ENCODE measurements around the gene TUBGCP6. TPM values are rescaled to one million over a fixed set of nuclear protein-coding genes. Genes with fewer than 3 reads are reported as not detected.
A peak's percentile ranks its signal among the peaks of the same experiment; 100 is the strongest.
"Not testable (repeated sequence)": the region's sequence is repeated elsewhere in the genome, so short reads cannot be mapped to it uniquely, and the experiment has no call there.

The TUBGCP6 gene
- total and polyA plus RNA-seq, 2 experiments from 2014 or later = 18.6 to 47.1 TPM

DNA sequence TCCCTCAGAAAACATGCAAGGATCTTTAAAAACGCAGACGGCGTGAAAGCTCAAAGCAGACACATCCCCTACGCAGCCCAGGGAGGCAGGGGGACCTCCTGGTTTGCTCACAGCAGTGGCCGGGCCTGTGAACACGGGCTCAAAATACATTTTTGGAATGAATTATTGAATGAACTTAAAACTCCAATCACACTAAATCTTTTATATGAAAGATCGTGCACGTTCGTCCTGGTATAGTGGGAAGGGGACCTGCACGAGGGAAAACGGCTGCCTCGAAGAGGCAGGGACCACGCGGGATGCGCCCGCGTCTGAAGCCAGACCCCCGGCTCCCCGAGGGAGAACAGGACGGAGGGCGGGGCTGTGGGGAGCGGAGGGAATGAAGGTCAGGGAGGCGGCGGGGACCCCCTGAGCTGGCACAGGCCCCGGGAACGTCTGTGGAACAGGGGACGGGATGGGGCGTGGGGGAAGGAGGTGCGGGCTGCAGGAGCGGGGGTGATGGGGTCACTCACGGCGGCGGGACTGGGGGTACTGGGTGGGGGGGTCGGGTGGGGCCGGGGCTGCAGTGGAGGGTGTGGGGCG, 75.6 kb downstream of the TUBGCP6 start (continued):
- TF ChIP-seq, protein P1, sequence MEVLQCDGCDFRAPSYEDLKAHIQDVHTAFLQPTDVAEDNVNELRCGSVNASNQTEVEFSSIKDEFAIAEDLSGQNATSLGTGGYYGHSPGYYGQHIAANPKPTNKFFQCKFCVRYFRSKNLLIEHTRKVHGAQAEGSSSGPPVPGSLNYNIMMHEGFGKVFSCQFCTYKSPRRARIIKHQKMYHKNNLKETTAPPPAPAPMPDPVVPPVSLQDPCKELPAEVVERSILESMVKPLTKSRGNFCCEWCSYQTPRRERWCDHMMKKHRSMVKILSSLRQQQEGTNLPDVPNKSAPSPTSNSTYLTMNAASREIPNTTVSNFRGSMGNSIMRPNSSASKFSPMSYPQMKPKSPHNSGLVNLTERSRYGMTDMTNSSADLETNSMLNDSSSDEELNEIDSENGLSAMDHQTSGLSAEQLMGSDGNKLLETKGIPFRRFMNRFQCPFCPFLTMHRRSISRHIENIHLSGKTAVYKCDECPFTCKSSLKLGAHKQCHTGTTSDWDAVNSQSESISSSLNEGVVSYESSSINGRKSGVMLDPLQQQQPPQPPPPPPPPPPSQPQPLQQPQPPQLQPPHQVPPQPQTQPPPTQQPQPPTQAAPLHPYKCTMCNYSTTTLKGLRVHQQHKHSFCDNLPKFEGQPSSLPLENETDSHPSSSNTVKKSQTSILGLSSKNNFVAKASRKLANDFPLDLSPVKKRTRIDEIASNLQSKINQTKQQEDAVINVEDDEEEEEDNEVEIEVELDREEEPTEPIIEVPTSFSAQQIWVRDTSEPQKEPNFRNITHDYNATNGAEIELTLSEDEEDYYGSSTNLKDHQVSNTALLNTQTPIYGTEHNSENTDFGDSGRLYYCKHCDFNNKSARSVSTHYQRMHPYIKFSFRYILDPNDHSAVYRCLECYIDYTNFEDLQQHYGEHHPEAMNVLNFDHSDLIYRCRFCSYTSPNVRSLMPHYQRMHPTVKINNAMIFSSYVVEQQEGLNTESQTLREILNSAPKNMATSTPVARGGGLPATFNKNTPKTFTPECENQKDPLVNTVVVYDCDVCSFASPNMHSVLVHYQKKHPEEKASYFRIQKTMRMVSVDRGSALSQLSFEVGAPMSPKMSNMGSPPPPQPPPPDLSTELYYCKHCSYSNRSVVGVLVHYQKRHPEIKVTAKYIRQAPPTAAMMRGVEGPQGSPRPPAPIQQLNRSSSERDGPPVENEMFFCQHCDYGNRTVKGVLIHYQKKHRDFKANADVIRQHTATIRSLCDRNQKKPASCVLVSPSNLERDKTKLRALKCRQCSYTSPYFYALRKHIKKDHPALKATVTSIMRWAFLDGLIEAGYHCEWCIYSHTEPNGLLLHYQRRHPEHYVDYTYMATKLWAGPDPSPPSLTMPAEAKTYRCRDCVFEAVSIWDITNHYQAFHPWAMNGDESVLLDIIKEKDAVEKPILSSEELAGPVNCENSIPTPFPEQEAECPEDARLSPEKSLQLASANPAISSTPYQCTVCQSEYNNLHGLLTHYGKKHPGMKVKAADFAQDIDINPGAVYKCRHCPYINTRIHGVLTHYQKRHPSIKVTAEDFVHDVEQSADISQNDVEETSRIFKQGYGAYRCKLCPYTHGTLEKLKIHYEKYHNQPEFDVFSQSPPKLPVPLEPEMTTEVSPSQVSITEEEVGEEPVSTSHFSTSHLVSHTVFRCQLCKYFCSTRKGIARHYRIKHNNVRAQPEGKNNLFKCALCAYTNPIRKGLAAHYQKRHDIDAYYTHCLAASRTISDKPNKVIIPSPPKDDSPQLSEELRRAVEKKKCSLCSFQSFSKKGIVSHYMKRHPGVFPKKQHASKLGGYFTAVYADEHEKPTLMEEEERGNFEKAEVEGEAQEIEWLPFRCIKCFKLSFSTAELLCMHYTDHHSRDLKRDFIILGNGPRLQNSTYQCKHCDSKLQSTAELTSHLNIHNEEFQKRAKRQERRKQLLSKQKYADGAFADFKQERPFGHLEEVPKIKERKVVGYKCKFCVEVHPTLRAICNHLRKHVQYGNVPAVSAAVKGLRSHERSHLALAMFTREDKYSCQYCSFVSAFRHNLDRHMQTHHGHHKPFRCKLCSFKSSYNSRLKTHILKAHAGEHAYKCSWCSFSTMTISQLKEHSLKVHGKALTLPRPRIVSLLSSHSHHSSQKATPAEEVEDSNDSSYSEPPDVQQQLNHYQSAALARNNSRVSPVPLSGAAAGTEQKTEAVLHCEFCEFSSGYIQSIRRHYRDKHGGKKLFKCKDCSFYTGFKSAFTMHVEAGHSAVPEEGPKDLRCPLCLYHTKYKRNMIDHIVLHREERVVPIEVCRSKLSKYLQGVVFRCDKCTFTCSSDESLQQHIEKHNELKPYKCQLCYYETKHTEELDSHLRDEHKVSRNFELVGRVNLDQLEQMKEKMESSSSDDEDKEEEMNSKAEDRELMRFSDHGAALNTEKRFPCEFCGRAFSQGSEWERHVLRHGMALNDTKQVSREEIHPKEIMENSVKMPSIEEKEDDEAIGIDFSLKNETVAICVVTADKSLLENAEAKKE (CRISPR knock-in tag; IDR thresholded peaks at IDR 0.05) = no peak
- TF ChIP-seq ZNF114 (CRISPR knock-in tag; IDR thresholded peaks at IDR 0.05) (no peak), JUNB (IDR thresholded peaks at IDR 0.05; ENCODE audit: unreplicated experiment) (no peak), POLR2AphosphoS5 (IDR thresholded peaks at IDR 0.05; ENCODE audit: low read depth) (no peak), CREB1 (CRISPR knock-in tag; IDR thresholded peaks at IDR 0.05; ENCODE audit: low read depth) (no peak), EZH2 (IDR thresholded peaks at IDR 0.05; ENCODE audit: low read depth, unreplicated experiment) (peak; percentile 50)

- Mint-ChIP-seq H3K27me3 (ENCODE audit: insufficient read depth, low read depth, poor library complexity) (peaks cover 32% of the 10 kb centered on the region), H3K4me3 (peak overlapping the region; percentile 65)
- not testable (repeated sequence) for H3K79me2 ChIP-seq (replicated peaks; ENCODE audit: insufficient read depth); H3K4me1 ChIP-seq (ENCODE audit: insufficient read depth); H3K36me3 ChIP-seq (ENCODE audit: insufficient read depth); H3K9me3 Mint-ChIP-seq; H3K27ac ChIP-seq (ENCODE audit: low read depth); DNase-seq (ENCODE audit: low spot score); H2AFZ ChIP-seq; ATAC-seq; H3K4me1 Mint-ChIP-seq; H3K27ac Mint-ChIP-seq; H3F3A ChIP-seq (replicated peaks; ENCODE audit: low read depth); H3K9me2 ChIP-seq (ENCODE audit: insufficient read depth); H3K36me3 Mint-ChIP-seq (ENCODE audit: low read depth); H4K20me1 ChIP-seq (replicated peaks; ENCODE audit: insufficient read depth)
- Histone ChIP-seq H3K27me3 (ENCODE audit: insufficient read depth) (peaks cover 24% of the 10 kb centered on the region), H3K4me3 (peak overlapping the region; percentile 50), H3K4me2 (peak overlapping the region; percentile 79)
Observed at GRCh38 chr22:50168490-50169180, 76.2 kb downstream of the TUBGCP6 start.
